Hippocampal formation (tissue), 2 donors: ENCODE measurements around the gene IFITM5.
"Not testable (repeated sequence)": the region's sequence is repeated elsewhere in the genome, so short reads cannot be mapped to it uniquely, and the experiment has no call there.

Source experiments
- DNase-seq, 2 donors: peaks; one replicate each; lab custom pipeline; 2025; lab: John Stamatoyannopoulos, UW

IFITM5 gene

DNA sequence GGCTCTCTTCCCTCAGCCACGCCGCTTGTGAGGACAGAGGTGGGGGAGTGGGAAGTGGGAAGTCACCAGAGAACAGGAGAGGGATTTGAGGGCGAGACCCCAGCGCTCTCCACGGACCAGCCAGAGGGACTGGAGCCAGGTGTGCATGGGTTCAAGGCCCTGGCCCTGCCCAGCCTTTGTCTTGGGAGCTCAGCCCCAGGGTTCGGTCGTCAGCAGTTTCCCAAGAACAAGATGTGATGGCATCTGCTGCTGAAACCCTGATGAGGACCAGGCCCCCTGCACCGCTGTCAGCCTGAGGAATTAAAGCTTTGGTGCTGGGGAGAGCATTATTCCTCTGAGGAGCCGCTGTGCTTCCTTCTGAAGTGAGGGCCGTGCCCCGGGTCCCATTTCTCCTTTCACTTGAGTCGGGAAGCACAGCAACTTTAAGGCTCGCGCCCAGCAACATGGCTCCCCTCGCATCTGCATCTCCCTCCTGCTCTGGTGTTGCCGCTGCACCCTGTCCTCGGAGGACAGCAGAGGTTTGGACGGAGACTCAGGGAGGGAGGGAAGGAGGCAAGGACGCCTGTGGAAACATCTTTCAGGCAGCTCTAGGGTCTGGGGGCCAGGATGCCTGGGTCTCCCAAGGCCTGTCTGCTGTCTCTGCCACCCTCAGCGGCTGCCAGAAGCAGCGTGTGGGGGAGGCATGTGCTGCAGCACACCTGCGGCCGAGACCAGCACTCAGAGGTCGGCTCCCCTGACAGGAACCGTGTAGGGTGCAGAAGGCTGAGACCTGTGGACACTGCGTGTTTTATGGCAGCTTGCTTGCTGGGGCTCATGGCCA, 3.8 kb downstream of the IFITM5 start:
- no peak for DNase-seq

GRCh38 chr11:294780-295179, 4.5 kb downstream of the IFITM5 start:
- no peak for DNase-seq

GRCh38 chr11:293852-294661, 5.3 kb downstream of the IFITM5 start:
- DNase-seq, result no peak

DNA sequence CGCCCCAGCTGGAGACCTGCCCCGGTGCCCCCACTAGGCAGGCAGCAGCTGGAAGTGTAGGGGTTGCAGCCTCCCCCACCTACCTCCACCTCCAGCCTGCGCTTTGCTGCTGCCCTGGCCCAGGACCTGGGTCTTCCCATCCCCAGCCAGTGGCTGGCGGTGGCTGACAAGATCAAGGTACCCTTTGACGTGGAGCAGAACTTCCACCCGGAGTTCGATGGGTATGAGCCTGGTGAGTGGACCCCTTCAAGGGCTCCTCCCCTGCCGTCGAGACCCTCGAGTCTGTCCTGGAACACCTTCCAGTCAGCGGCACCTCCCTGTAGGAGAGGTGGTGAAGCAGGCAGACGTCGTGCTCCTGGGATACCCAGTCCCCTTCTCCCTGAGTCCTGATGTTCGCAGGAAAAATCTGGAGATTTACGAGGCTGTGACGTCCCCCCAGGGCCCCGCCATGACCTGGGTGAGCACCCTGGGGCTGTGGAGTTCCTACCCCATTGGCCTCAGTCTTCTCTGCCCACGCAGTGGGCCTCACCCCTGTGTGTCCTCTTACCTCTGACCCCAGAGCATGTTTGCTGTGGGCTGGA, 6.0 kb downstream of the IFITM5 start:
- DNase-seq, result no peak

- no peak for DNase-seq
Measured at GRCh38 chr11:292211-293121, 6.9 kb downstream of the IFITM5 start.

- no peak for DNase-seq
Measured at GRCh38 chr11:291281-292210, 7.8 kb downstream of the IFITM5 start.

GRCh38 chr11:290621-291231, 8.6 kb downstream of the IFITM5 start:
- no peak for DNase-seq

GRCh38 chr11:289712-290620, 9.4 kb downstream of the IFITM5 start:
- DNase-seq, result no peak

DNA sequence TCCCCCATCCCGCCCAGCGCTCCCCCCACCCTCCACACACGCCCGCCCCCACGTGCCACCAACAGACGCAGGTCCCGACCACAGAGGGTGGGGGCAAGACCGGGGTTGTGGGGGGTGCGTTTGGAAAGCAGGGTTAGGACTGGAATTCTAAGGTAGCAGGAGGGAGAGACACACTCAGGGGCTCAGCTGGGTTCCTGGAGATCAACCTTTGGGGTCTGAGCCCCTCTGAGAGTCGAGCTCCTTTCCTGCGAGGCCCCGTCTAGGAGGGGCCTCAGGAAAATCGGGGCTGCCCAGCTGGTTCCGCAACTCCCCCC, 10.0 kb downstream of the IFITM5 start:
- no peak for DNase-seq

DNA sequence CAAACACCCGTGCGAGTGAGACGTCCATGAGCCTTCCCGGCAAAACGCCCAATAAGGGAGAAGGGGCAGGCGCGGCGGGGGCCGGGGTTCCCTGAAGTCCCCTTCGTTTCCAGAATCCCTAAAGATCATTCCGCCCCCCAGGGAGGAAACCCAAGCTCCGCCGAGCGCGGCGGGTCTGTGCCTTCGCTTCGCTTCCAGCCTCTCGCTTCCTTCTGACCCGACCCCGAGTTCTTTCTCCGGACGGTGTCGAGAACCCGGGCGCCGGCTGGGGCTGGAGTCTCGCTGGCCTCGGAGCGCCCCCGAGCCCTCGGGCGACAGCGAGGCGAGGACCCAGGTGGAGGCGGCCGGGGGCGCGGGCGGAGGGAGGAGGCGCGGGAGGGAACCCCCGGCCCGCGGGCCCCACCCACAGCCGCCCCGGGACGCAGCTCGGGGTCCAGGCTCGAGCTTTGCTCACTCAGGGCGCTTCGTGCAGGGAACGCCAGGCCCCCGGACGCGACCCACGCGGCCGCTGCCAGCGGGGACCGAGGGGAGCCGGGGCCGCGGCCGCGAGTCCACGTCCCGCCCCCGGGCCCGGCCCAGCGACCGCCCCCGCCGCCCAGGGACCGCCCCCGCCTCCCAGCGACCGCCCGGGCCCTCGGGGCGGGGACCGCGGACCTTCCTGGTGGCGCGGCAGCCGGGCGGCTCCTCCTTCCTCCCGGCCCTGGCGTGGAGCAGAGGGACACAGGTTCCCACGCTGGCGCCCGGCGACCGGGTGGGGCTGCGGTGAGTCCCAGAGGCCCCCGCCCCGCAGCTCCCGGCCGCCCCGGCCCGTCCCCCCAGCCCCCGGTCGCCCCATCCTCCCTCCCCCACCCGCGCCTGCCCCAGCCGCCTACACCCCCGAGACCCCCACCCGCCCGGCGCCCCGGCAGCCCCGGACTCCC, 10.6 kb downstream of the IFITM5 start, which contains the start of gene PGGHG:
PGGHG (plus strand) TSS at position 649 of the 920 bp plus-strand sequence. CDS start 691 bp downstream, outside the sequence.
- no peak for DNase-seq

GRCh38 chr11:287821-288477, 11.4 kb downstream of the IFITM5 start:
- DNase-seq, result no peak

DNA sequence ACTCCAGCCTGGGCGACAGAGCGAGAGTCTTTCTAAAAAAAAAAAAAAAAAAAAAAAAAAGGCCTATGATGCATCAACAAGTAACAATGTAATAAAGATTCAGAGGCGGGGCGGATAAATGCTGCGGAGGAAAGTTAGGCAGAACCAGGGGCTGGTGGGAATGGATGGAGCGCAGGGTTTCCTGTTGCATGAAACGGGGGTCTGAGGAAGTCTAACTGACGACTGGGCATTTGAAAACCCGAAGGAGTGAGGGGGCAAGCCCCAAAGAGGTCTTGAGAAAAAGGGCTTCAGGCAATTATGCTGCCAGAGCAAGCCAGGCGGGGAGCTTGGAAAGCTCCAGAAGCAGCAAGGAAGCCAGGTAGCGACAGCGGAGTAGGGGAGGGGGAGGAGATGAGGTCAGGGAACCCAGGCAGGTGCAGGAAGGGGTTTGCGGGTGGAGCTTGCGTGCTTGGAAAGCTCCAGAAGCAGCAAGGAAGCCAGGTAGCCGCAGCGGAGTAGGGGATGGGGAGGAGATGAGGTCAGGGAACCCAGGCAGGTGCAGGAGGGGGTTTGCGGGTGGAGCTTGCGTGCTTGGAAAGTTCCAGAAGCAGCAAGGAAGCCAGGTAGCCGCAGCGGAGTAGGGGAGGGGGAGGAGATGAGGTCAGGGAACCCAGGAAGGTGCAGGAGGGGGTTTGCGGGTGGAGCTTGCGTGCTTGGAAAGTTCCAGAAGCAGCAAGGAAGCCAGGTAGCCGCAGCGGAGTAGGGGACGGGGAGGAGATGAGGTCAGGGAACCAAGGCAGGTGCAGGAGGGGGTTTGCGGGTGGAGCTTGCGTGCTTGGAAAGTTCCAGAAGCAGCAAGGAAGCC, 12.1 kb downstream of the IFITM5 start:
- DNase-seq, result not testable (repeated sequence)

DNA sequence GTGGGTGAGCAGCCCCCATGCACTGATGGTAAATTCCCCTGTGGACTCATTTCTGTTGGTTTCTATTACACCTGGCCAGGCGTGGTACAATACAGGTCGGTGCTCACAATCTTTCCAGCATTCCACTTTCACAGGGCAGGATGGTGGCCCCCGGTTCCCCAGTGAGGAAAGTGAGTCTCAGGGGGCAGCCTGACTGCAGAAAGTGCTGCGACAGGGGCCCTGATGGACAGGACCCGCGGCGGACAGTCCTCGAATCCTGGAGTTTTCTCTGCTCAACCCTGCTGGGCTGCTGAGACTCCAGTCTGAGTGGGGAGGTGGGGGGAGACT, 13.5 kb downstream of the IFITM5 start:
- DNase-seq, result no peak

- DNase-seq, result no peak
Measured at GRCh38 chr11:285021-285893, 14.1 kb downstream of the IFITM5 start.

DNA sequence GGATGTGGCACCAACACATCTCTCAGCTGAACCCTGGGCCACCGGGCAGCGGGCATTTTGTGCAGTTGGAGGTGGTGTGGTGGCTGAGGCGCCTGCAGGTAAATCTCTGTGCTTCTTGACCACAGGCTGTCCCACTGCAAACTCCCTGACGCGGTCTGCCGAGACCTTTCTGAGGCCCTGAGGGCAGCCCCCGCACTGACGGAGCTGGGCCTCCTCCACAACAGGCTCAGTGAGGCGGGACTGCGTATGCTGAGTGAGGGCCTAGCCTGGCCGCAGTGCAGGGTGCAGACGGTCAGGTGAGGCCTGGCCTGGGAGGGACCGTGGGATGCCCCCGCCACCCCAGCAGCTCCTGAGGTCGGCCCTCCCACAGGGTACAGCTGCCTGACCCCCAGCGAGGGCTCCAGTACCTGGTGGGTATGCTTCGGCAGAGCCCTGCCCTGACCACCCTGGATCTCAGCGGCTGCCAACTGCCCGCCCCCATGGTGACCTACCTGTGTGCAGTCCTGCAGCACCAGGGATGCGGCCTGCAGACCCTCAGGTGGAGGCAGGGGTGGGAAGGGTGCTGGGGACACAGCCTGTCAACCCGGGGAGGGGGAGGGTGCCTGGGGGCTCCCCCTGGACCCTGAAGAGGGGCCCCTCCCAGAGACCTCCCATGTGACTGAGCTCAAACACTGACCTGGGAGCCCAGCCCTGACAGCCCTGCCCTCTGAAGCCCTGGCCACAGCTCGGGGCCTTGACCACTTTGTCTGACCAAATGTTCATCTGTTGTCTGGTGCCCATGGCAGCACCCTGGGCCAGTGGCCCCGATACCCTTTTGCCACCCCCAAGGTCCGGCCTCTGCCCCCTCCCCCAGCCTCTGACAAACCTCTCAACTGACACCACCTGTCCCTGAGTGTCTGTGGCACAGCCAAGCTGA, 15.0 kb downstream of the IFITM5 start:
- no peak for DNase-seq
